GM19025 (cell line): ENCODE measurements around the gene CRHR1.

Experiments
- ATAC-seq: cut with Tn5 transposase; IDR thresholded peaks from one replicate; pipeline ENCODE4 v1.9.1; 2021; ENCODE audit warnings: mild to moderate bottlenecking, low read depth, moderate library complexity; ENCODE audit not compliant: unreplicated experiment

The CRHR1 gene

DNA sequence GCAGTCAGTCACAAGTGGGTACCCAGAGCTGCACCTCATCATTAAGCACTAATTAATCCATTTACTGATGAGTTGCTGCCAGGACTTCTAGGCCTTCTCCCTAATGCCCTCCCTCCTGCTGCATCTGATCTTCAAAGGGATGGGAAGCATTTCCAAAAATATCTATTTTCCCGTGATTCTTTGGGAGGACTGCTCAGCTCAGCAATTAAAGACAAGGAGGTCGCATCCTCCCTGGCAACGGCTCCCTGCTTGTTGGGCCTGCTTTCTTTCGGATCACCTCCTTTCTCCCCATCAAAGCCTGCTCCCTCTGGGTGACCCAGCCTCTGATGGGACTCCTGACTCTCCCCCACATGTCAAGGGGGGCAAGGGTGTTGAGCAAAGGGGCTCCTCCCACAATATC, 34.6 kb downstream of the CRHR1 start:
- ATAC-seq: no peak

DNA sequence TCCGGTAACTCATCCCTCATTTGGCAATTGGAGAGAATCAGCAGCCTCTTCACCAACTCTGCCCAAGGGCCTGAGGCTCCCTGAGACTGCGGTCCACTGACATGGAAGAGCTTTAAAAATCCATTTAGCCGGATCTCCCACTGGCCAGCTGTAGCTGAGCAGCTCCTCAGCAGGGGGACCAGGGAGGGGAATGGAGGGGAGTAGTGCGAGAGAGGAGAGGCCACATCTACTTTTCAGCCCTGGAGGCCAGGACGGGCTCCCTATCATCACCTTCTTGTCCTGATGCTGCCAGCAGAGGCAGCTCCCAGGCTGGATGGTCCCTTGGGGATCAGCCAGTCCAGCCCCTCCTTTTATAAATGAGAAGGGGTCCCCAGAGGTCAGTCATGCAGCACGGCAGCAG, 35.5 kb downstream of the CRHR1 start:
- no peak for ATAC-seq

DNA sequence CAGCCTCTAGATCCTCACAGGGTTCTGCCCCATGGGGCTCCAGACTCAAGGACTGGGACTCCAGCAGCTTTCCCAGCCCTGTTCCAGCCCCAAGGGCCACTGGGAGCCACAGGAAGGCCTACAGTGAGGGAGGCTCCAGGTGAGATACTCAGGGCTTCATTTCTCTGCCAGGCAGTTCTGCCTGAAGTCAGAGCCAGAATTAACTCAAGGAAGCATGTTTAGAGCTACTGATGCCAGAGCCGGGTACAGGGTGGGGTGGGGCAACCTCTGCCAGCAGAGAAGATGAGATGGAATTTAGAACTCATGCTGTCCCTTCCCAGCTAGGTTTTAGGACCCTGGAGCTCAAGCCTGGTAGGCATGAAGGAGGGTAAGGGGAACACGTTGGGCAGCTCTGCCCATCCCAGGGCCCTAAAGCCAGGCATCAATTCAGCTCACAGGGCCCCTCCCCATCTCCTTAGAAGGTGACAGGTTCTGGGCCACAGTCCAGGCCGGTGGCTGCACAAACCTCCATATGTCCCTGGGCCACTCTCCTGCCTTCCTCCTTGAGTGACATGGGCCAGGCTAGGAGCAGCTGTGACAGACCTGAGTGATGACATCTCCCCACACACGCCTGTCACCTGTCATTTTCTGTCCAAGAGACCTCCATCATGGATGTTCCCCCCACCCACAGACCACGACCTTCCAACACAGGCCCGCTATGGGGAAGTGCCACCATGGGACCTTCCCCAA, 36.1 kb downstream of the CRHR1 start:
- no peak for ATAC-seq

DNA sequence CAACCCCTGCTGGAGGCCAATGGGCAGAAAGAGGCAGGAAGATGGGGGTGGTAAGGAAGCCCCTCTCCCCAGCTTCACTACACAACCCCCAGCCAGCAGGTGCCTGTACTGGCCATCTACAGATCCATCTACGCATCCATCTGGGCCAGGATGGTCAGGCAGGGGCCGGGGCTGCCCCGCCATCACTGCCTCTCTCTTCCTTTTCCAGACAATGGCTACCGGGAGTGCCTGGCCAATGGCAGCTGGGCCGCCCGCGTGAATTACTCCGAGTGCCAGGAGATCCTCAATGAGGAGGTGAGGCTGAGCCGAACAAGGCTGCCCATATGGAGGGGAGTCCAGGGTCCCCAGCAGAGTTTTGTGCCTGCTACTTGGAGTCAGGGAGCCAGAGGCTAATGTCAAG, 37.0 kb downstream of the CRHR1 start:
- ATAC-seq: no peak

DNA sequence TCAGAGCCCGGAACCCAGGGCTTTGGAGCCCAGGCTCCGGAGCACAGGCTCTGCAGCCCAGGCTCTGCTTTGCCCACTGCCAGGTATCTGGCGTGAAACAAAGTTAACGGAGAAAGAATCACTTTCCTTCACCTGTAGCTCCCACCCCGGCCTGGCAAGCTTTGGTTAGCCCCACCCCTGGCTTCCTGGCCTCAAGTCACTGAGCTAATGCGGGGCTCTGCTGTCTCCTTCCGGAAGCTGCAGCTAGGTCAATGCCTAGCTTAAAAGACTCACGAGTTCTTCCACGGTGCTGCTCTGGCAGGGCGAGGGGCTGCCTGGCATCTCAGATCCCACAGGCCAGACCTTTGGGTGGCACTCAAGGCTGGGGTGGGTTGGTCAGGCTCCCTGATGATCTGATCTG, 39.5 kb downstream of the CRHR1 start:
- no peak for ATAC-seq

DNA sequence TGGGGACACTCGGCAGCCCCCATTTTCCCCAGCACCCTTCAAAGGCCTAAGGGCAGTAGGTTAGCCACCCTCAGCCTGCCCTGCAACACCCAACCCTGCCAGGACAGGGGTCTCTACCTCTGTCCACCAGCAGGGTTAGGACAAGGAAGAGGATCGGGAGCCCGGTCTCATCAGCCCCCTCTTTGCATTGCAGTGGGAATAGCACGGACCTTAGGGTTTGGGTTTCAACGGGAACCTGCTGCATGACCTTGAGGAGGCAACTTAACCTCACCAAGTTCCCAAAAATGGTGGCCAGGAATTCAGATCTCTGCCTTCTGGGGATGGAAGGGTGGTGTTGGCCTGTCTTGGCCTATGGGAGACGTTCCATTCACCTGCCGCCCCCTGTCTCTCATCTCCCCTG, 40.4 kb downstream of the CRHR1 start:
- ATAC-seq: no peak

DNA sequence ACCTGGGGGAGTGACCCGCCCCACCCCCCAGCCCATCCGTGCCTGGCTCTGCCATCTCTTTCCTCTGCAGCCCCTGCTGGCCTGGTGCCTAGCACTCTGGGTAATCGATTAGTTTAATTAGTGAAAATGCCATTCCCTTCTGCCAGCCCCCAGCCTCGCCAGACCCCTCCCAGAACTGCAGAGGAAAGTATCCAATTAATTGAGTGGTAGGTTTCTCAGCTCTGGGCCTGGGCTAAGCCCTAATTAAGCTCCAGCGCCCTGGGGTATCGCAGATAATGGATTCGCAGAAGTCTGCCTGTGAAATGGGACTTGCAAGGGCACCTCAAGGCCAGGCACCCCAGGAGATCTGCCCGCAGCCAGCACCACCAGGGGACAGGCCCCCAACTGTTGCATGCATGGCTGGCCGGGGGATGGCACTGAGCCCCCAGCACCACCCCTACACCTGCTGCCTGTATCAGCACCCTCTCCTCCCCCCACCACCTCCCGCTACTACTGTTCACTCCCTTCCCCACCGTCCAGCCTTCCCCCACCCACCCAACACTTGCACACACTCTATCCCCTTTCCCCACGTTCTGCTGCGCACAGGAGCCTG, 40.9 kb downstream of the CRHR1 start:
- ATAC-seq: no peak

DNA sequence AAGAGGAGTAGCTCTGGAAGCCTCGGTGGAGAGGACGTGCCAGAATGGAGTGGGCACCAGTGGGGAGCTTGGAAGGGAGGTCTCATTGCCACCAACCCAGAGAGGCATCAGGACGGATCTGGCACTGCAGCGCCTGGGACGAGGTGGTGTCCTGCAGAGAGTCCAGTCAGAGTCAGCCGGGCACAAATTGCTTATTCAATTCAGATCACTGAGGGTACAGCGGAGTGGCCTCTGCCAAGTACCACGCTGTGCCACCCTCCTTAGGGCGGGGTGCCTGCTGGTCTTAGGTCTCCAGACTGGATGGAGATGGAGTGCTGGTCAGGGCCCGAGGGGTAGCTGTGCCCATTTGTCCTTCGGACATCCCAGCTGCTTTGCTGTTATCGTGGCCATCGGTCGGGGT, 41.7 kb downstream of the CRHR1 start:
- no peak for ATAC-seq

DNA sequence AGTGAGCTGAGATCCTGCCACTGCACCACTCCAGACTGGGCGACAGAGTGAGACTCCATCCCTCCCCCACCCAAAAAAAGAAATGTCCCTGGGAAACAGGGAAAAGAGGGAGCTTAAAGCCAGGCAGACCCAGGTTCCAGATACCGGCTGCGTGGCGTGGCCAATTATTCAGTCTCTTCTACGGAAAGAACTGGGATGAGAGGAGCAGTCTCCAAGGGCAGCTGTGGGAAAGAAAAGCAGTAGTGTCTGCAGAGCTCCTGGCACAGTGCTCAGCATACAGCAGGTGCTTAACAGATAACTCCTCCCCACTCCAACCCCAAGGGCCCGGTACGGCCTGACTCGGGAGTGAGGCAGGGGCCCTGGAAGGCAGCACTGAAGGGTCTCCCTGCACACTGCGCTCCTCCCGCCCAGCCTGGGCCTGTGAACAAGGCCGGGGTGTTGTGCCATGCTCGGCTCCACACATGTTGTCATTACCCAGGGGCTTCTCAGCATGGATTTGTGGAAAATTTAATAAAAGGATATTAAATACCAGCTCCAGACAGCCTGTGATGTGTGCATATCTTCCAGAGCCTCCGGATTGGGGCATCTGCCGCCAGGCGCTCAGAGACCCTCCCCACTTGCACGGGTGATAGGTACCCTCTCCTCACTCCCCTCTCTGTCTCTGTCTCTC, 42.9 kb downstream of the CRHR1 start:
- ATAC-seq: no peak

DNA sequence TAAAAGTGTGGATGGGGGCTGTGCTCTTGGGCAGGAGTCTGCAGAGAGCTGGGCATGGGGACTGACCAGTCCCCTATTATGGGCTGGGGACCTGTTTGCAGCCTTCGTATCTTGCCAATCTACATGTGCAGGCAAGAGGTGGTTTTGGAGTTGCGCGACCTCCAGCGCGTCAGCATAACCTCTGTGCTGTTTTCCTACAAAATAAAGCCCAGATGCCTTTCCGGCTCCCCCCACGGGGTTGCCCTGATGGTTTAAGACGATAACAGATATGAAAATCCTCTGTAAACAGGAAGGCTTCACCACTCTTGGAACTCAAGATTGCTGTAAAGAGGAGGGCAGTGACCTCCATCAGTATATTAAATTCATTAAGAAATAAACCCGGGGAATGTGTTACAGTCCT, 44.1 kb downstream of the CRHR1 start:
- no peak for ATAC-seq

DNA sequence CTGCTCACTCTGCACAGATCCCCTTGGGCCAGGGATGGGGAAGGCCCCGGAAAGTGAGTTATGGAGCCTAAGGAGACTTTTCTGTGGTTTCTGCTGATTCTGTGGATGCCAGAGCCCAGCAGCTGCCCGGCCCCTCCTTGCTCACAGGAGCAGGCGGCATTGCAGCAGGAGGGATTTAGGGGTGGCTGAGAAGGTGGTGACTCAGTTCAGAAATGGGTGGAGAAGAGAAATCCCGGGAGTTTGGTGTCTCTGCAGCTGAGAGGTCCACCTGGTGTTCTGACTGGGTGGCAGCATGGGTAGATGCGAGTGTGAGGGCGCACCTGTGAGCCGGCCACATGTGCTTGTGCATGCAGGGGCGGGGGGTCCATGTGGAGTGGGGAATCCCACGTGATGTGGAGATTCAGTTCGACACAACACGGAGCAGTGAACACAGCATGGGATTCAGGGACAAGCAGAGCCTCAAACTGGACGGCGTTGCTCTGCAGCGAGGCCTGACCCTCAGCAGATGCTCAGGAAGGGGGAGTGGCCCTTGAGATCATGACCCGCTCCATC, 44.5 kb downstream of the CRHR1 start:
- ATAC-seq: no peak

DNA sequence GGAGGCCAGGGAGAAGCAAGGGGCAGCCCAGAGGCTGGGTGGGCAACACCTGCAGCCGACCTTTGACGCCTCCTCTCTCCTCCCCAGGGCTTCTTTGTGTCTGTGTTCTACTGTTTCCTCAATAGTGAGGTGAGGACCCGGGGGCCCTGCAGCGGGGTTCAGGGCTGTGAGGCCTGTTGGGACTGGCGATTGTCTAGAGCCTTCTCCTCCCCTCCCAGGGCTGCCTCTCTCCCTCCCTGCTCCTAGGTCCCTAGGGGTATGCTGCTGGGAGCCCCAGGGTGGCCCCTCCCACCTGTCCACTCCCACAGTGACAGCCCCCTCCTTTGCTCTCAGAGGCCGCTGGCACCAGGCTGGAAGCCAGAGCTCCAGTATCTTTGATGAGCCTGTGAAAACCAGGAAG, 49.8 kb downstream of the CRHR1 start:
- ATAC-seq: no peak

DNA sequence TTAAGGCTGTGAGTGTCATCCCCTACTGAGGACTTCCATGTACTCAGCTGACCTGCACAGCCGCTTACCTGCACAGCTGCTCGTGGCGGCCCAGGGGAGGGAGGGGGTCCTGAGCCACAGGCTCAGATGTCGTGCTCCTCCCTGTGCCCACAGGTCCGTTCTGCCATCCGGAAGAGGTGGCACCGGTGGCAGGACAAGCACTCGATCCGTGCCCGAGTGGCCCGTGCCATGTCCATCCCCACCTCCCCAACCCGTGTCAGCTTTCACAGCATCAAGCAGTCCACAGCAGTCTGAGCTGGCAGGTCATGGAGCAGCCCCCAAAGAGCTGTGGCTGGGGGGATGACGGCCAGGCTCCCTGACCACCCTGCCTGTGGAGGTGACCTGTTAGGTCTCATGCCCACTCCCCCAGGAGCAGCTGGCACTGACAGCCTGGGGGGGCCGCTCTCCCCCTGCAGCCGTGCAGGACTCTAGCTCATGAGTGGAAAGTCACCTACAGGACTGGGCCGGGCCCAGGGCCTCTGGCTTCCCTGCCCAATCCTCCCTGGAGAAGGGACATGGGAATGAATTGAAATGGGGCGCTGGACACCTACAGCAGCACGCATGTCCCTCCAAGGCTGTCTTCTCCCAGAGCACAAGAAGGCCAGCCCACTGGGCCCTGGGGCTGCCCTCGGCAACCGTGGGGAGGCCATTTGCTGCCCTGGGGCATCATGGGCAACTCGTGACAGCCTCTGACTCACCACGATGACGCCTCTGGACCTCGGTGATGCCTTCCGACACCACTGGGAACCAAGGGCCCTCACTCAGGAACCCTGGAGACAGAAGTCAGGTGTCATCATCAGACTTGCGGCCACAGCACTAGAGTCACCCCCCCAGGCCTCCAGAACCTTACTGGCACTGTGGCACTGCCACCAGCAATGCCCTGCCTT, 50.6 kb downstream of the CRHR1 start:
- ATAC-seq: no peak

DNA sequence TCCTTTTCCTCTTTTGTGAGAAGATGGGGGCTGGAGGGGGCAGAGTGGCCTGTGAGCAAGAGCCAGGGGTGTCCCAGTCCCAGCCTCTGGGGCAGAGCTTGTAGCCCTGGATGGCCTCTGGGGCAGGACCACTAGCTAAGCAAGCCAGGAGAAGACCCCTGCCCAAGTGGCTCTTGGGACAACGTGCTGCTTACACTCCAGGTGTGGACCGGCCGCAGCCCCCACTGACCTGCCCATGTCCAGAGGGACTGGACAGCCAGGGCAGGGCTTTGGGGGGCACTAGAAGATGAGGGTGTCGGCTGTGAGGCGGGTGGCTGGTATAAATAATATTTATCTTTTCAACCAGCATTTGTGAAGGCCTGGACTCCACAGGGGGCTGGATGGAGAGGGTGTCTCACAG, 51.4 kb downstream of the CRHR1 start:
- ATAC-seq: no peak

DNA sequence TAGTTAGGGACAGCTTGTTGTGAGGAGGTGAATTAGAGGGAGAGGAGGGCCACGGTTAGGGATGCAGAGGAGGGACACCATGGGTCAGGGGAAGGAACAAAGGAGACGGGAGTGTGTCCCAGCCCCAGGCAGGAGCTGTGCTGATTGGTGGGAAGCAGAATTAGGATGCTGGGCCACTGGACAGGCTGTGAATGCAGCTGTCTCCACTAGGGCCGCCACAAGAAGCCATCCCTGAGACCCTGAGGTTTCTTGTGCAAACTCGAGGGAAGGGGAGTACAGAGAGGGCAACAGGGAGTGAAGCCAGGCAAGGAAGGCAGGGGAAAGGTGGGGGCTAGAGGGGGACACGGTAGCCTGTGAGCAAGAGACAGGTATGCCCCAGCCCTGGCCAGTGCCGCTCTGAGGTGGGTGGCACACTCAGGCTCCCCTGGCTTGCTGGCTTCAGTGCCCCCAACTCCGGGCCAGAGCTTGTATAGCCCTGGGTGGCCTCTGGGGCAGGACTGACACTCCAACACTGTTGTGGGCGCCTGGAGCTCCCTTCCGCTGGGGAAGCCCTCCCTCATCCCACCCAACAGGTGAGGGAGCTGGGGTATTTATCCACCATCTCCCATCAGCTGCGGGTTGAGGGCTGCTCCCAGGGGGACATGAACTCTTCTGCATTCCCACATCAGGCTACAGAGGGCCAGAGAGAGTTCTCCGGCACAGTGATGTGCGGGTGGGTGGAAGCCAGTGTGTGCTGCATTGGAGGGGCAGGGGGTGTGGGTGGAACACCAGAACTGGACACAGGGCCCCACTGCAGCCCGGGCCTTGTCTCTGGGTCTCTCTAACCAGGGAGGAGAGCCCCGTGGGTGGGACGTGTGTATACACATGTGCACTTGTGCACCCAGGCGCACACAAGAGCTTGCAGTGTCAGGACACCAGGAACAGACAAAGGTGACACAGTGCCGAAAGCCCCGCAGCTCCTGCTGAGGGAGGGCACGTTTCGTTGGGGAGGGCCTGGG, 52.2 kb downstream of the CRHR1 start:
- ATAC-seq: no peak

DNA sequence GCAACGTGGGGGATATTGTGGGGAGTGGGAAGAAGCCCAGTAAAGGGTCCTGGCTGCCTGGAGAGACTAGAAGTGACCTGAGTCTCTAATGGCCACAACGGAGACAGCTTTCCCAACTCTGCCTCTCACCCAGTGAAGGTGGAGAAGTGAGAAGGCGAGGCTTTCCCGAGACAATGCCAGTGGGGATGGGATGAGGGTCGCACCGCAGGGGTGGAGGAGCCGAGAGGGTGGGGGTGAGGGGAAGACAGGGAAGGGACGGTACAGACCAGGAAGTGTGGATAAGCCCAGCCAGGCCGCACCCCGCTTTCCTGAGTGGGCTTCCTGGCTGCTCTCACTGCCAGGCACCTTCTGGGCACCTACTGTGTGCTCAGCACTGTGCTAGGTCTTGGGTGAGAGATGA, 53.1 kb downstream of the CRHR1 start:
- no peak for ATAC-seq

DNA sequence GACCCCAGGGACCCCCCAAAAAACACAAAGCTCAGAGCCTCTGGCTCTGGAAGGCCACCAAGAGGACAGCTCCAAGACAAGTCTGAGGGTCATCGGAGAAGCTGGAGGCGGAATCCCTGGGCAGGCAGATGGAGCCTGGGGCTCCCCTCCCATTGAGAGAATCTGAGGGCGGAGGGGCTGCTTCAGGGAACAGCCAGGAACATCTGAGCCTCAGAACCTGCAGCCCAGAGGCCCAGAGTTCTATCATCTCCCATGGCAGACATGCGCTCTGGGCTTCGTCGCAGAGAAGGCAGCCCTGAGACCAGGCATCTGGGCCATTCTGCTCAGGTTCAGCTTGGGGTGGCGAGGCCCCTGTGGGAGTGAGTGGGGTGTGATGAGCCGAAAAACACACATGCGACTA, 53.5 kb downstream of the CRHR1 start:
- no peak for ATAC-seq

DNA sequence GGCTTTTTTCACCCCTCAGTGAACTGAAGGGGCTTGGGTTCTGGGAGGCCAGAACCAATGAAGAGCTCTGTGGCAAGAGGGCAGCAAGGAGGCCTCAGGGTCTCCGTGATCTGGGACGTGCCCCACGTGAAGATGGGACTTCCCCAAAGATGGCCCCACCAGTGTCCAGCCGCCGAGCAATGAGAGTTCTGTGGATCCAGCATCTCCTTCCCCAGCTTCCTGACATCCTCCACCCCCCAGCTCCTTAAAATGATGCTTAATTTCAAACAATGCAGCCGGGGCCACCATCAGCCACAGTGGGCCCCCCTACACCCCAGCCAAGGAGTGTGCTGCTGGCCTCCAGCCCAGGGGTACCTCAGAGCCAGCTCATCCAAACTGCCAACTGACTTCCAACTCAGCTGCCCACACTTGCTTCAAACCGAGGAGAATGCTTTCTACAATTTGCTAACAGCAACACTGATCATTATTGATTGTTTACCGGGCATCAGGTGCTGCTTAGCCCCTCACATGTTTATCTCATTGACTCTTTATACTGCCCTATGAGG, 54.7 kb downstream of the CRHR1 start:
- ATAC-seq: no peak

DNA sequence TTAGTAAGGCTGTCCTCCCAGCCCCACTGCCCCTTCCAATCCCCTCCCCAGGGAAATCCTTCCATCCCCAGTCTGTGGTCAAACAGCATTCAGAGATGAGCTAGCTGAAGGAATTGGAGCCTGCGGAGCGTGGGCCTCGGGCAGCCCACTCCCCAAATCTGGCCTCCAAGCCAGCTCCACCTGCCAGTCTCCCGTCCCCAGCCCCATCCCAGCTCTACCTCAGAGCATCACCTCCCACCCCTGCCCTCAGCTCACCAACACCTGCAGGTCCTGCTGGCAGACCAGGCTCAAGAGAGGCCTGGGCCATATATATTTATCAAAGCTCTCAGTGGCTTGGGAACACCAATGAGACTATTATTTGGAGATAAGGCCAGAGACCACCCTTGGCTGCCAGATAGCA, 55.3 kb downstream of the CRHR1 start:
- ATAC-seq: no peak
